WTC11 (cell line): ENCODE results near the gene CAMKMT. TPM values are rescaled to one million over a fixed set of nuclear protein-coding genes. Genes with fewer than 3 reads are reported as not detected.

Experiments used
- ATAC-seq: fragments of 200-7000 bp; cut with Tn5 transposase; 2 replicates; pipeline ENCODE4 v1.10.0; 2021; ENCODE audit warnings: mild to moderate bottlenecking, moderate library complexity
- CTCF ChIA-PET: fragments of 300-600 bp; sonication (Branson Sonifier 250); formaldehyde crosslinking; loops from one replicate; lab custom pipeline; 2021; ENCODE audit warnings: antibody characterized with exemption; lab: Charles Lee
- POLR2A ChIA-PET: fragments of 350-600 bp; sonication (Branson Sonifier 250); formaldehyde crosslinking; loops from one replicate; lab custom pipeline; 2021; ENCODE audit warnings: antibody characterized with exemption; lab: Charles Lee
- DNase-seq: peaks from one replicate; pipeline ENCODE4 v3.0.0; 2021; ENCODE audit warnings: low spot score
- H3K27ac Mint-ChIP-seq: 2 replicates; pipeline ENCODE4 v1.8.0; 2021; ENCODE audit warnings: mixed read lengths
- H3K27me3 Mint-ChIP-seq: 2 replicates; pipeline ENCODE4 v1.8.0; 2021; ENCODE audit warnings: low read depth, mild to moderate bottlenecking, moderate library complexity, mixed read lengths
- H3K36me3 Mint-ChIP-seq: 2 replicates; pipeline ENCODE4 v1.8.0; 2021; ENCODE audit warnings: mixed read lengths
- H3K4me1 Mint-ChIP-seq: 2 replicates; pipeline ENCODE4 v1.8.0; 2022; ENCODE audit warnings: mixed read lengths
- H3K4me3 Mint-ChIP-seq: 2 replicates; pipeline ENCODE4 v1.8.0; 2021; ENCODE audit warnings: mild to moderate bottlenecking, moderate library complexity, mixed read lengths
- H3K9me3 Mint-ChIP-seq: 2 replicates; pipeline ENCODE4 v1.8.0; 2021; ENCODE audit warnings: mixed read lengths
- ATF1 ChIP-seq: sonication (generic); formaldehyde crosslinking; IDR thresholded peaks from 2 replicates; pipeline ENCODE4 v1.8.1; 2023; ENCODE audit warnings: mild to moderate bottlenecking, moderate library complexity, missing genetic modification reagents
- ATF2 ChIP-seq: sonication (generic); formaldehyde crosslinking; IDR thresholded peaks from 2 replicates; pipeline ENCODE4 v1.8.1; 2022; ENCODE audit warnings: low read depth, missing genetic modification reagents, borderline replicate concordance
- CBFB ChIP-seq: sonication (generic); formaldehyde crosslinking; IDR thresholded peaks from 2 replicates; pipeline ENCODE4 v1.8.1; 2022; ENCODE audit warnings: mild to moderate bottlenecking, low read depth, missing genetic modification reagents
- E2F4 ChIP-seq: sonication (generic); formaldehyde crosslinking; IDR thresholded peaks from 2 replicates; pipeline ENCODE4 v1.8.1; 2022; ENCODE audit warnings: low read depth, mild to moderate bottlenecking, moderate library complexity, missing genetic modification reagents, borderline replicate concordance
- EMX1 ChIP-seq: fragments of 250-450 bp; sonication (Bioruptor Pico); IDR thresholded peaks from 2 replicates; pipeline ENCODE4 v1.8.0; 2021; ENCODE audit warnings: mild to moderate bottlenecking
- MAX ChIP-seq: sonication (generic); formaldehyde crosslinking; IDR thresholded peaks from 2 replicates; pipeline ENCODE4 v1.8.0; 2022; ENCODE audit warnings: mild to moderate bottlenecking, missing genetic modification reagents
- NR1H2 ChIP-seq: sonication (generic); formaldehyde crosslinking; IDR thresholded peaks from 2 replicates; pipeline ENCODE4 v1.9.0; 2021; ENCODE audit warnings: mild to moderate bottlenecking, moderate library complexity, missing genetic modification reagents
- NR2C2 ChIP-seq: sonication (generic); formaldehyde crosslinking; IDR thresholded peaks from 2 replicates; pipeline ENCODE4 v1.8.0; 2022; ENCODE audit warnings: mild to moderate bottlenecking, missing genetic modification reagents
- PRDM15 ChIP-seq: sonication (generic); formaldehyde crosslinking; IDR thresholded peaks from 2 replicates; pipeline ENCODE4 v1.8.0; 2022; ENCODE audit warnings: missing genetic modification reagents
- RELA ChIP-seq: sonication (generic); formaldehyde crosslinking; IDR thresholded peaks from 2 replicates; pipeline ENCODE4 v1.8.1; 2022; ENCODE audit warnings: missing genetic modification reagents, mild to moderate bottlenecking, borderline replicate concordance
- RORB ChIP-seq: fragments of 250-450 bp; sonication (Bioruptor Pico); IDR thresholded peaks from 2 replicates; pipeline ENCODE4 v1.9.0; 2021; ENCODE audit warnings: mild to moderate bottlenecking
- TEAD1 ChIP-seq: sonication (generic); formaldehyde crosslinking; IDR thresholded peaks from 2 replicates; pipeline ENCODE4 v1.8.0; 2022; ENCODE audit warnings: mild to moderate bottlenecking, missing genetic modification reagents
- TP53 ChIP-seq: sonication (generic); formaldehyde crosslinking; IDR thresholded peaks from 2 replicates; pipeline ENCODE4 v1.8.1; 2023; ENCODE audit warnings: mild to moderate bottlenecking, missing genetic modification reagents
- ZMAT4 ChIP-seq: fragments of 250-450 bp; sonication (Bioruptor Pico); IDR thresholded peaks from 2 replicates; pipeline ENCODE4 v1.9.0; 2021; ENCODE audit warnings: mild to moderate bottlenecking
- ZNF121 ChIP-seq: sonication (generic); formaldehyde crosslinking; IDR thresholded peaks from 2 replicates; pipeline ENCODE4 v1.8.0; 2023; ENCODE audit warnings: missing genetic modification reagents
- ZNF232 ChIP-seq: sonication (generic); formaldehyde crosslinking; IDR thresholded peaks from 2 replicates; pipeline ENCODE4 v1.8.0; 2022; ENCODE audit warnings: mild to moderate bottlenecking, missing genetic modification reagents
- ZNF671 ChIP-seq: fragments of 250-450 bp; sonication (Bioruptor Pico); IDR thresholded peaks from 2 replicates; pipeline ENCODE4 v1.8.0; 2021; ENCODE audit warnings: mild to moderate bottlenecking
- total RNA-seq: library from RNA; stranded (reverse); gene quantifications from 3 replicates; pipeline ENCODE4 v1.2.3, GENCODE V29; 2021
- TF ChIP-seq, protein P1 (sequence below): fragments of 200-600 bp; IDR thresholded peaks from 2 replicates; pipeline ENCODE4 v1.8.0; 2022; ENCODE audit warnings: antibody characterized with exemption

Gene CAMKMT
- total RNA-seq, 1 experiment from 2014 or later, result 20.6 TPM

- Mint-ChIP-seq H3K4me1 (peaks cover 28% of the 10 kb centered on the region), H3K27me3 (no peaks in the 10 kb centered on the region), H3K27ac (no peak overlapping the region), H3K36me3 (no peaks in the 10 kb centered on the region), H3K9me3 (no peaks in the 10 kb centered on the region), H3K4me3 (no peak overlapping the region)
- CTCF ChIA-PET, result no interaction called here
- no peak for ATAC-seq
- POLR2A ChIA-PET, result no interaction called here
- DNase-seq, result no peak
- no peak for TF ChIP-seq CBFB (CRISPR knock-in tag)
- TF ChIP-seq TEAD1 (CRISPR knock-in tag), result no peak
- no peak for TF ChIP-seq NR1H2 (CRISPR knock-in tag)
- no peak for TF ChIP-seq RELA (CRISPR knock-in tag)
- TF ChIP-seq ATF1 (CRISPR knock-in tag), result no peak
- TF ChIP-seq PRDM15 (CRISPR knock-in tag), result no peak
- TF ChIP-seq ATF2 (CRISPR knock-in tag), result no peak
- TF ChIP-seq RORB (CRISPR knock-in tag), result no peak
- TF ChIP-seq TP53 (CRISPR knock-in tag), result no peak
- TF ChIP-seq, protein P1, sequence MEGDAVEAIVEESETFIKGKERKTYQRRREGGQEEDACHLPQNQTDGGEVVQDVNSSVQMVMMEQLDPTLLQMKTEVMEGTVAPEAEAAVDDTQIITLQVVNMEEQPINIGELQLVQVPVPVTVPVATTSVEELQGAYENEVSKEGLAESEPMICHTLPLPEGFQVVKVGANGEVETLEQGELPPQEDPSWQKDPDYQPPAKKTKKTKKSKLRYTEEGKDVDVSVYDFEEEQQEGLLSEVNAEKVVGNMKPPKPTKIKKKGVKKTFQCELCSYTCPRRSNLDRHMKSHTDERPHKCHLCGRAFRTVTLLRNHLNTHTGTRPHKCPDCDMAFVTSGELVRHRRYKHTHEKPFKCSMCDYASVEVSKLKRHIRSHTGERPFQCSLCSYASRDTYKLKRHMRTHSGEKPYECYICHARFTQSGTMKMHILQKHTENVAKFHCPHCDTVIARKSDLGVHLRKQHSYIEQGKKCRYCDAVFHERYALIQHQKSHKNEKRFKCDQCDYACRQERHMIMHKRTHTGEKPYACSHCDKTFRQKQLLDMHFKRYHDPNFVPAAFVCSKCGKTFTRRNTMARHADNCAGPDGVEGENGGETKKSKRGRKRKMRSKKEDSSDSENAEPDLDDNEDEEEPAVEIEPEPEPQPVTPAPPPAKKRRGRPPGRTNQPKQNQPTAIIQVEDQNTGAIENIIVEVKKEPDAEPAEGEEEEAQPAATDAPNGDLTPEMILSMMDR, result no peak
- no peak for TF ChIP-seq ZNF232 (CRISPR knock-in tag)
- no peak for TF ChIP-seq NR2C2 (CRISPR knock-in tag)
- TF ChIP-seq E2F4, result no peak
- no peak for TF ChIP-seq ZNF671 (CRISPR knock-in tag)
- no peak for TF ChIP-seq MAX (CRISPR knock-in tag)
- TF ChIP-seq ZNF121, result no peak
- no peak for TF ChIP-seq EMX1
These were observed 318.2 kb downstream of the CAMKMT start for GRCh38 chr2:44679990-44680389.

- Mint-ChIP-seq H3K9me3 (no peaks in the 10 kb centered on the region), H3K4me1 (peaks cover 28% of the 10 kb centered on the region), H3K4me3 (no peak overlapping the region), H3K36me3 (no peaks in the 10 kb centered on the region), H3K27ac (no peak overlapping the region), H3K27me3 (no peaks in the 10 kb centered on the region)
- ChIA-PET POLR2A (interaction anchor here (0.7 kb wide), 1 partner anchor 28 kb away, joined by 9 read pairs; no protein-coding TSS in a partner anchor), CTCF (interaction anchor here (0.7 to 1.3 kb wide), 3 partner anchors 12 to 275 kb away, joined by 3 to 7 read pairs (median 5); no protein-coding TSS in a partner anchor)
- 0 out of 2 replicates have a peak, but pooled peaks have one; percentile 26 for TF ChIP-seq ZMAT4 (CRISPR knock-in tag)
- no peak for TF ChIP-seq RELA (CRISPR knock-in tag)
- DNase-seq, result no peak
- no peak; the same call in 1 of the 2 replicates for ATAC-seq
These were observed 318.8 kb downstream of the CAMKMT start for GRCh38 chr2:44680424-44680971.
